Breast epithelium (tissue), 3 donors: ENCODE results near the gene TEAD3.

Source experiments
- CTCF ChIP-seq, 3 donors: fragments of 450-650 bp; IDR thresholded peaks; one replicate each; pipeline ENCODE4 v1.5.1; 2016 to 2017; ENCODE audit warnings: antibody characterized with exemption in 3 of 3, mild to moderate bottlenecking in 3 of 3, moderate library complexity in 3 of 3
- POLR2A ChIP-seq: fragments of 450-650 bp; IDR thresholded peaks from one replicate; pipeline ENCODE4 v1.6.1; 2016; ENCODE audit warnings: antibody characterized with exemption, mild to moderate bottlenecking, moderate library complexity

DNA sequence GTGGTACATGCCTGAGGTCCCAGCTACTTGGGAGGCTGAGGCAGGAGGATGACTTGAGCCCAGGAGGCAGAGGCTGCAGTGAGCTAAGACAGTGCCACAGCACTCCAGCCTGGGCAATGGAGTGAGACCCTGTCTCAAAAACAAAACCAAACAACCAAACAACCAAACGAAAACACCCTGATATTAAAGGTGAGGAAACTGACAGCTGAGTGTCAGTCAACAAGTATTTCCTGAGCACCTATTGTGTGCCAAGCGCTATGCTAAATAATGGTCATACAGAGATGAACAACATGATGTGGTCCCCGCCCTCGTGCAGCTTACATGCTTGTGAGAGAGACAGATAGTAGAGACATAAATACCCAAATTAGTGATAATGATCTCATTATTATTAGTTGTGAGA lies 17.7 kb upstream of the TEAD3 start:
- no peak for TF ChIP-seq CTCF (IDR thresholded peaks at IDR 0.05)
- no peak for TF ChIP-seq POLR2A
